HG03159 (cell line): Measurements from ENCODE around the gene ULK1.

Experiments used
- ATAC-seq: cut with Tn5 transposase; IDR thresholded peaks from one replicate; pipeline ENCODE4 v1.9.1; 2021; ENCODE audit warnings: mild to moderate bottlenecking, moderate library complexity; ENCODE audit not compliant: unreplicated experiment

ULK1 gene

DNA sequence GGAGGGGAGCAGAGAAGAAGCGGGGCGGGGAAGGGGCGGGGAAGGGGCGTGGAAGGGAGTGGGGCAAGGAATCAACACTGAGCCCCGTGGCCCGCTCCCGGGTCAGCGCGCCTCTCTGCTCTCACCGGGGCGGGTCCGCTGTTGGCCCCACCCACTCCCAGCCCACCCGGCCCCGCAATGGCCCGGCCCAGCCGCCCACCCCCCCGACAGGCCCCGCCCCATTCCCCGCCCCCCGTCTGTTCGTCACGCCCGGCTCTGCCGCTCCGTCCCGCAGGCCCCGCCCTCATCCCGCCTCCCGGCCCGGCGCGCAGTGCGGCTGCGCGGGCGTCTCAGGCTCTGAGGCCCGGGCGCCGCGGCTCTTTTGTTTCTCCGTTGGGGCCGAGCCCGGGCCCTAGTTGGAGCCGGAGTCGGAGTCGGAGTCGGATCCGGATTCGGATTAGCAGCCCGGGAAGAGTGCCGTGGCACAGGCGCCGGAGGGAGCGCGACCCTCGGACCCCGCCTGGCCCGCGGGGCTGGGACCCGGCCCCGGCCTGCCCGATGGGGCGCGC lies at the start of gene ULK1:
ULK1 (plus strand) TSS at position 310 of the 548 bp plus-strand sequence. CDS start 380 bp downstream, outside the sequence.
- peak; percentile 77 for ATAC-seq

DNA sequence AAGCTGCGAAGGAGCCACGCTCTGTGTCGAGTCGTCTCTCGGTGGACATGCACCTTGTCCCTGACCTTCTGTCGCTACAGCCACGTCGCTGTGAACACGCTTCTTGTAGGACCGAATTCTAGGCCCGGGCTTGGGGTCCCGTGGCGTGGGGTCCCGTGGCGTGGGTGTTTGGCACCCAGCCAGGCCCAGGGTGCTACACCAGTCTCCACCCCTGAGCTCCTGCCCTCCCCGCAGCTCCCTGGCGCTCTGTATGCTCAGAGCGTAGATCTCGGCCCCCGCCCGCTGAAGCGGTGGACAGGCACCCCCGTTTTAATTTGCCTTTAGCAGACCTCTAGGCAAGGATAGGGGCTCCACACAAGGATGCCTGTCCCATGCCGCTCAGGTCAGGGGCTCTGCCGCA lies 49.8 kb upstream of the ULK1 start:
- ATAC-seq, result no peak

GRCh38 chr12:131845121-131845520 lies 49.3 kb upstream of the ULK1 start:
- no peak for ATAC-seq

GRCh38 chr12:131847456-131847855 lies 47.0 kb upstream of the ULK1 start:
- no peak for ATAC-seq

- ATAC-seq, result no peak
Measured at GRCh38 chr12:131848753-131849152, 45.7 kb upstream of the ULK1 start.

DNA sequence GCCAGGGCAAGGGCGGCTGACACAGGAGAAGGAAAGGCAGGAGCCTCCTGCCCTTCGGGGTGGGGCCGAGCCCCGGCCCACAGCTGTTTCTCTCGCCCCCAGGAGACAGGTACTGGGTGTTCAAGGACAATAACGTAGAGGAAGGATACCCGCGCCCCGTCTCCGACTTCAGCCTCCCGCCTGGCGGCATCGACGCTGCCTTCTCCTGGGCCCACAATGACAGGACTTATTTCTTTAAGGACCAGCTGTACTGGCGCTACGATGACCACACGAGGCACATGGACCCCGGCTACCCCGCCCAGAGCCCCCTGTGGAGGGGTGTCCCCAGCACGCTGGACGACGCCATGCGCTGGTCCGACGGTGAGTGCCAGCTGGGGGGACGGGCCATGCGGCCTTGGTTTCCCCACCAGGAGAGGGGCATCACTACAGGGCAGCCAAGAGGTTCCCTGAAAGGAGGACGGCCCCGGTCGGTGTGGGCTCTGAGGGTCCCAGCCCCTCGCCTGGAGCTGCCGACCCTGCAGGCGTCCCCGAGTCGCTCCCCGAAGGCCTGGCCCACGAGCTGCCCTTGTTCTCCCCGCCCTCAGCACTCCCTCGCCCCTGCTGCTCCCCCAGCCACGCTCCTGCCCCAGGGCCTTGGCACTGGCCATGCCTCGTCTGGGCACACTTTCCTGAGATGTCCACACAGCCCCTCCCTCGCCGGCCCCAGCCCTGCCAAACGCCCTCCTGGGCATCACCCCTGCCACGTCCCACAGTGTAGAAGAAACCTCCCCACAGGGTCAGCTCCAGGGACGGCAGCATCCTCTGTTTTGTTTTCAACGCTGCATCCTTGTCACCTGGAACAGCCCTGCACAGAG lies 44.5 kb upstream of the ULK1 start:
- ATAC-seq, result no peak

DNA sequence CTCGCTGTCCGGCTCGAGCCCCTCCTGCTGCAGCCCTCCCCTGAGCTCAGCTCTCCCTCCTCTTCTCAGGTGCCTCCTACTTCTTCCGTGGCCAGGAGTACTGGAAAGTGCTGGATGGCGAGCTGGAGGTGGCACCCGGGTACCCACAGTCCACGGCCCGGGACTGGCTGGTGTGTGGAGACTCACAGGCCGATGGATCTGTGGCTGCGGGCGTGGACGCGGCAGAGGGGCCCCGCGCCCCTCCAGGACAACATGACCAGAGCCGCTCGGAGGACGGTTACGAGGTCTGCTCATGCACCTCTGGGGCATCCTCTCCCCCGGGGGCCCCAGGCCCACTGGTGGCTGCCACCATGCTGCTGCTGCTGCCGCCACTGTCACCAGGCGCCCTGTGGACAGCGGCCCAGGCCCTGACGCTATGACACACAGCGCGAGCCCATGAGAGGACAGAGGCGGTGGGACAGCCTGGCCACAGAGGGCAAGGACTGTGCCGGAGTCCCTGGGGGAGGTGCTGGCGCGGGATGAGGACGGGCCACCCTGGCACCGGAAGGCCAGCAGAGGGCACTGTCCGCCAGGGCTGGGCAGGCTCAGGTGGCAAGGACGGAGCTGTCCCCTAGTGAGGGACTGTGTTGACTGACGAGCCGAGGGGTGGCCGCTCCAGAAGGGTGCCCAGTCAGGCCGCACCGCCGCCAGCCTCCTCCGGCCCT lies 43.4 kb upstream of the ULK1 start:
- ATAC-seq, result no peak

- ATAC-seq, result no peak
Measured at GRCh38 chr12:131851741-131852550, 42.5 kb upstream of the ULK1 start.

DNA sequence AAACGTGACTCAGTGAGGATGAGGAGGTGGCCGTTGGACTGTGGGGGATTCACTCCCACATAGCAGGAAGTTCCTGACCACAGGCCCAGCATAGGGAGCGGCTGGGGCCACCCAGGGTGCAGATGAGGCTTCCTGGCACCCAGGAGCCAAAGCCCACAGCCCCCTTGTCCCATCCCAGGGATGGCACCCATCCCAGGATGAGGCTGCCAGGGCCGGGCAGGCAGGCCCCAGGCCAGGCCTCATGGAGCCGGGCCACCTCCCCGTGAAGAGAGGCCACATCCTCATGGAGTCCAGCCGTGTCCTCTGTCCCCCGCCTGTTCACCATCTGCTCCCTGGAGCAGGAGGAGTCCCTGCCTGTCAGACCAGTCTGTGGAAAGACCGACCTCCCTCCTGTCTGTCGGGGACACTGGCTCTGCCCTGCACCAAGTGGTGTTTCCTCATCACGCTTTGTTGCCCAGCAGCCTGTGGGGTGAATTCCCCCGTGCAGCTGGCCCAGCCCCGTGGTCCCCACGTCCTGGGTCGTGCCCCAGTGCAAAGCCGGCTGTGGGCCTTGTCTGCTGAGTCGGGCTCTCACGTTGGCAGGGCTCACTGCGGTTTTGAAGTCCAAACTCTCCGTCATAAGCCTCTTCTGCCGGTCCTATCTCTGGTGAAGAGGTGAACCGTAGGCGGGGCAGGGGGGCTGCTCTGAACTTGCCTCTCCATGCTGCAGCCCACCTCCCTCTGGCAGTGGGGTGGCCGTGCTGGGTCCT lies 41.7 kb upstream of the ULK1 start:
- no peak for ATAC-seq

- no peak for ATAC-seq
Measured at GRCh38 chr12:131853832-131854797, 40.3 kb upstream of the ULK1 start.

DNA sequence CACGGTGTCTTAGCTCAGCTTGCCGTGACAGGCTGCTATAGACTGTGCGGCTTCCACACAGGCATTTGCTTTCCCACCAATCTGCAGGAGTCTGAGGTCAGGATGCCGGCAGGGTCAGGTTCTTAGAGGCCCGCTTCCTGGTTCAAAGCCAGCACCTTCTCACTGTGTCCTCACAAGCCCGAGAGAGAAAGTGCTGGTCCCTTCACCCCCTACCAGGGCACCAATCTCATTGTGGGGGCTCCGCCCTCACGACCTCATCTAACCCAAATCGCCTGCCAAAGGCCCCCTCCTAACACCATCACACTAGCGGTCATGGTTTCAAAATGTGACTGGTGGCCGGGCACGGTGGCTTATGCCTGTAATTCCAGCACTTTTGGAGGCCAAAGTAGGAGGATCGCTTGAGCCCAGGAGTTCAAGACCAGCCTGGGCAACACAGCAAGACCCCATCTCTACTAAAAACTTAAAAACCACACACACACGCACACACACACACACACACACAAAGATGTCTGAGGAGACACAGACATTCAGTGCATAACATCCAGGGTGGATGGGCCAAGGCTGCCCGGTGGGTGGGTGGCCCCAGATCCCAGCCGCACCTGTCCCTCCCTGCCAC lies 39.5 kb upstream of the ULK1 start:
- ATAC-seq, result no peak

DNA sequence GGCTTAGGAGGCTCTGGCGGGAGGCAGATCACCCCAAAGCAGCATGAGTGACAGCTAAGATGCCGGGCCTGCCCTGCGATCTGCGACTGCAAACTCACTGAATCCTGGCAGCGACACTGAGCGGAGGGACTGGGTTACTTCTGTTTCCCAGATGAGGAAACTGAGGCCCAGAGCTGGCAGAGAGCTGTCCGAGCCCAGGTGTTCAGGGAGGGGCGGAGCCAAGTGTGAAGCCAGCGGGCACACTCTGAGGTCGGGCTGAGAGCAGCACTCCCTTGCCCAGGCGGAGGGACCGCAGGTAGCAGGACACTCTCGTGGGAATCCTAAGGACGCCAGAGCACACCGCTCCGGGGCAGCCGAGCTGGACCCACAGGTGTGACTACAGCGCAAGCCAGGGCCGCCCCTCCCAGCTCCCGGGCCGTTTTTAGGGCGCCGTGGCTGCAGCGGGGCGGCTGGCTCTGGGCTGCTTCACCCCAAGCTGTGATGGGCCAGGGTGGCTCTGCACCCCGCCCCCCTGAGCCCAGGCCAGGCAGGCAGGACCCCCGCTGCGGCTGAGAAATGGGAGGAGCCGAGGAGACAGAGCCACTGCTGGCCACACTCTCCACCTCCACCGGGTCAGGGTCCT lies 38.8 kb upstream of the ULK1 start:
- ATAC-seq, result no peak

- ATAC-seq, result no peak
Measured at GRCh38 chr12:131856366-131857097, 37.9 kb upstream of the ULK1 start.

DNA sequence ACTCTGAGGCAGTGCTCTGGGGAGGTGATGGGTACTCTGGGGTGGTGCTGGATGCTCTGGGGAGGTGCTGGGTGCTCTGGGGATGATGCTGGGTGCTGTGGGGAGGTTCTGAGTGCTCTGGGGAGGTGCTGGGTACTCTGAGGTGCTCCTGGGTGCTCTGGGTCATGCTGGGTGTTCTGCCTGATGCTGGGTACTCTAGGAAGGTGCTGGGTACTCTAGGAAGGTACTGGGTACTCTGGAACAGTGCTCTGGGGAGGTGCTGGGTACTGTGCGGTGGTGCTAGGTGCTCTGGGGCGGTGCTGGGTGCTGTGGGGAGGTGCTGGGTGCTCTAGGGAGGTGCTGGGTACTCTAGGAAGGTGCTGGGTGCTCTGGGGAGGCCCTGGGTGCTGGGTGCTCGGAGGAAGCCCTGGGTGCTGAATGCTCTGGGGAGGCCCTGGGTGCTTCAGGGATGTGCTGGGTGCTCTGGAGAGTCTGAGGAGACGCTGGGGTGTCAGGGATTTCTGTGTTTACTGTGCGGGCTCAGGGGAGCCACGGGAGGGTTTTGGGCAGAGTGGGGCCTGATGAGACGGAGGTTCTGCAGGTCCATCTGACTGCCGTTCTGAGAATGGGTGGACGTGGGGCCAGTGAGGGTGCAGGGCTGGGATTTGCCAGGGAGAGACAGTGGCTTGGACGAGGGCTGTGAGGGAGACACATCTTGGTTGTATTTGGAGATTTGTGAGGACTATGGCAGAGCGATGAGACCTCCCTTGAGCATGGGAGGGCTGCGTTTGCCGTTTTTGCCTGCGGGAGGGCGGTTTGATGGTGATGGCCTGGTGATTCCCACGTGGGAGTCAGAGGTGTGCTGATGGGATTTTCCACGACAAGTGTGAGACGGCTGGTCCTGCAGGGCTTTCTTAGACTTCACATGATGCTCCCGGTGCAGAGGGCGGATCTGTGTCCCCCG lies 36.2 kb upstream of the ULK1 start:
- ATAC-seq, result no peak

DNA sequence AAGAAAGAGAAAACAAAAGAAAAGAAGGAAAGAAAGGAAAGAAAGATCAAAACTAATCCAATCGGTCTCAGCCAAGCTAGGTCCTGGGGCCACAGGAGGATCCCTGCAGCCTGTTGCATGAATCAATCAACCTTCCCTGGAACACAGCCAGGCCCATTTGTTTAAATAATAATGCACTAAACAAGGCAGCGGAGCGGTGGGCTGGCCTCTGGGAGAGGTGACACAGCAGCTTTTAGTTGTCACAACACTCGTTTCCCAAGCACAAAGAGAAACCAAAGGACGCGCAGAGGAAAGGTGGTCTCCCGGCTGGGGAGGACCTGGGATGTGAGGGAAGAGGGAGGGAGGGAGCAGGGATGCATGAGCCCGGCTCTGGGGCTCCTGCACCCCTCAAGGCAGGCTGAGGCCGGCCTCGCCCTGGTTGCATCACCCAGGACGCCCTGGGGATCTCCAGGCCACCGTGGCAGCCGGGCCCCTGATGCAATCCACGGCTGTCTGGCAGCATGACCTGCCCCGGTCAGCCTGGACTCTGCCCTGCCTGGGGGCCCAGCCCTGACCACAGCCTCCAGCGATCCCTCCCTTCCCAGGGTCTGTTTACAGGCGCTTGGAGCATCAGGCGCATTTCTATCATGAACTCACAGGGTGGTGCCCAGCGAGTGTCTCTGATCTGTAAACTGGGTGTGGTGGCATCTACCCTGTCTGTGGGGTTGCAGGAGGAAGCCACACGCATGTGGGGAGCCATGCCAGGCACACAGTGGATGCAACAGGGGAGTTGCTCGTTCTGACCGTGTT lies 33.8 kb upstream of the ULK1 start:
- ATAC-seq, result no peak
